NCI-H1694 treated with DMSO at 0.1 percent for 48 hours (cell line): ENCODE measurements around the gene GGCT.
"Not testable (repeated sequence)": the region's sequence is repeated elsewhere in the genome, so short reads cannot be mapped to it uniquely, and the experiment has no call there.

Experiments
- DNase-seq: peaks from one replicate; lab custom pipeline; 2025; lab: John Stamatoyannopoulos, UW

The GGCT gene

GRCh38 chr7:30504301-30505173, at the start of gene GGCT:
TSS of gene GGCT (minus strand) at chr7:30504829. CDS start at chr7:30504709, 120 bp downstream.
- DNase-seq: peak; percentile 99

GRCh38 chr7:30553546-30553945, 48.9 kb upstream of the GGCT start:
- no peak for DNase-seq

- DNase-seq: no peak
These were observed 48.5 kb upstream of the GGCT start for GRCh38 chr7:30553141-30553540.

- DNase-seq: no peak
These were observed 47.7 kb upstream of the GGCT start for GRCh38 chr7:30552330-30552729.

- DNase-seq: no peak
These were observed 45.4 kb upstream of the GGCT start for GRCh38 chr7:30549931-30550493.

GRCh38 chr7:30548845-30549244, 44.2 kb upstream of the GGCT start:
- peak; percentile 62 for DNase-seq

GRCh38 chr7:30546596-30546995, 42.0 kb upstream of the GGCT start:
- no peak for DNase-seq

- DNase-seq: no peak
These were observed 41.3 kb upstream of the GGCT start for GRCh38 chr7:30545791-30546555.

GRCh38 chr7:30543813-30544525, 39.3 kb upstream of the GGCT start:
- no peak for DNase-seq

- DNase-seq: not testable (repeated sequence)
These were observed 38.5 kb upstream of the GGCT start for GRCh38 chr7:30543115-30543514.

- no peak for DNase-seq
These were observed 29.3 kb upstream of the GGCT start for GRCh38 chr7:30533886-30534285.

- DNase-seq: no peak
These were observed 26.7 kb upstream of the GGCT start for GRCh38 chr7:30531286-30531685.

- DNase-seq: no peak
These were observed 25.7 kb upstream of the GGCT start for GRCh38 chr7:30530373-30530772.

GRCh38 chr7:30528779-30529178, 24.1 kb upstream of the GGCT start:
- DNase-seq: no peak

GRCh38 chr7:30527297-30527696, 22.7 kb upstream of the GGCT start:
- not testable (repeated sequence) for DNase-seq

- DNase-seq: no peak
These were observed 21.5 kb upstream of the GGCT start for GRCh38 chr7:30526163-30526562.

- DNase-seq: no peak
These were observed 20.8 kb upstream of the GGCT start for GRCh38 chr7:30525429-30525828.

GRCh38 chr7:30524545-30524944, 19.9 kb upstream of the GGCT start:
- DNase-seq: no peak

- no peak for DNase-seq
These were observed 18.8 kb upstream of the GGCT start for GRCh38 chr7:30523466-30523865.

GRCh38 chr7:30522159-30522558, 17.5 kb upstream of the GGCT start:
- DNase-seq: no peak

- no peak for DNase-seq
These were observed 16.9 kb upstream of the GGCT start for GRCh38 chr7:30521532-30521931.

GRCh38 chr7:30519122-30519521, 14.5 kb upstream of the GGCT start:
- no peak for DNase-seq
